ENCODE results near the gene MAGI2.

Gene MAGI2

DNA sequence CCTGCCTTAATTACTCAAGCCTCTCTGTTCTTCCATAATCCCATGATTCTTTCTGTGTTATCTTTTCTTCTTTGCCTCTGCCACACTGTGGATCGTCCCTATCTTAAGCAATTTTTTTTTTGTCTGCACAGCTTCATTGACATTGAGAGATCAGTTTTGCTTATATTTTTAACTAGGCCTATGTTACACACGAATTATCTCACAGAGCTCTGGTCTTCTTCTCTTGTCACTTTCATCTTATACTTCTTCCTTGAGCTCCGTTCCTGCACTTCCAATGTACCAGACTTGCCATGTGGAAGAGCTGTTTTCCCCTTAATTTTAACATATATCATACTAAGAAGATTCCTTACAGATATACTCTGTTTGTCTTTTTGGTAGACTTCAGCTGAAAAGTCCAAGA is 106.1 kb downstream of the MAGI2 start:
- Histone ChIP-seq H2BK120ac (ENCODE audit: low read depth, low read length) (no peak overlapping the region), H3K4me3 (ENCODE audit: insufficient read depth in 1 of 2, low read depth in 1 of 2, low read length in 2 of 2) (no peak overlapping the region), H2AFZ (ENCODE audit: low read depth, low read length) (no peak overlapping the region), H4K8ac (ENCODE audit: low read length) (no peak overlapping the region), H3K4me2 (ENCODE audit: low read length, poor library complexity, severe bottlenecking) (no peak overlapping the region), H3K9me3 (ENCODE audit: control insufficient read depth, low read length) (no peaks in the 10 kb centered on the region), H3K27me3 (ENCODE audit: control insufficient read depth in 1 of 2, insufficient read depth in 1 of 2, low read length in 2 of 2) (no peaks in the 10 kb centered on the region), H3K9ac (ENCODE audit: low read length) (no peak overlapping the region), H4K91ac (ENCODE audit: low read length) (no peak overlapping the region), H3K27ac (ENCODE audit: low read length, poor library complexity, severe bottlenecking) (no peak overlapping the region), H3K4me1 (ENCODE audit: control insufficient read depth, insufficient read depth, low read depth, low read length) (no peaks in the 10 kb centered on the region), H3K18ac (ENCODE audit: low read depth in 1 of 2, low read length in 2 of 2) (no peak overlapping the region), H3K23ac (ENCODE audit: low read length in 2 of 2) (no peak overlapping the region), H2BK5ac (ENCODE audit: low read depth, low read length, poor library complexity, severe bottlenecking) (no peak overlapping the region), H2BK12ac (ENCODE audit: low read length in 2 of 2) (no peak overlapping the region), H3K14ac (ENCODE audit: low read length in 2 of 2) (no peak overlapping the region), H3K79me1 (replicated peaks; ENCODE audit: low read length, poor library complexity, severe bottlenecking) (no peaks in the 10 kb centered on the region), H2BK15ac (ENCODE audit: low read depth, poor library complexity, severe bottlenecking) (no peak overlapping the region), H3K4ac (ENCODE audit: low read depth in 1 of 2, low read length in 2 of 2) (no peak overlapping the region), H3K36me3 (ENCODE audit: control insufficient read depth in 1 of 2, insufficient read depth in 2 of 2, low read depth in 1 of 2, low read length in 2 of 2) (no peaks in the 10 kb centered on the region), H2AK5ac (ENCODE audit: low read length, severe bottlenecking) (no peak overlapping the region)
- DNase-seq: peak; percentile 18
- 26% methylated on average over 3 of the region's 3 CpGs for WGBS

DNA sequence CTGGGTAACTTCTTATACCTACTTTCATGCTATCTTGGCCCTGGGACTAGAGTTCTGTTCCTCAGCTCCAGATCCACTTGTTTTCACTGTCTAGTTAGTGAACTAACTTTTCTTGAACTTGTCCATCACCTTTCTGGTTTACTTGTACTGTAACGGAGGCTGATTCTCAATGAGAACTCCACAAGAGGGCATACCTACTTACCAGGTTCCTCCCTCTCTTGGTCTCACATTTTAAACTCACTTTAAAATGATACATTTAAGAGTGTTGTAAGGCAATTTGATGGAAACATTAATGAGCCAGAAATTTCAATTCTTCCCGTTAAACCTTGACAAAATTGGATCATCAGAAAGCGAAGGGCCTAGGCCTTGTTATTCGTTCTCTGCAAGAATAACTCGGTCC is 111.6 kb downstream of the MAGI2 start:
- no peaks in the 10 kb centered on the region for H3K79me1 ChIP-seq (replicated peaks; ENCODE audit: low read length, poor library complexity, severe bottlenecking)
- H3K4me1 ChIP-seq (ENCODE audit: control insufficient read depth, insufficient read depth, low read depth, low read length): no peaks in the 10 kb centered on the region
- no peak overlapping the region for H2BK5ac ChIP-seq (ENCODE audit: low read depth, low read length, poor library complexity, severe bottlenecking)
- H3K23ac ChIP-seq (ENCODE audit: low read length in 2 of 2): no peak overlapping the region
- no peak overlapping the region for H3K4me2 ChIP-seq (ENCODE audit: low read length, poor library complexity, severe bottlenecking)
- no peak overlapping the region for H4K91ac ChIP-seq (ENCODE audit: low read length)
- no peak overlapping the region for H3K18ac ChIP-seq (ENCODE audit: low read depth in 1 of 2, low read length in 2 of 2)
- H3K9me3 ChIP-seq (ENCODE audit: control insufficient read depth, low read length): no peaks in the 10 kb centered on the region
- no peak overlapping the region for H4K8ac ChIP-seq (ENCODE audit: low read length)
- no peaks in the 10 kb centered on the region for H3K36me3 ChIP-seq (ENCODE audit: control insufficient read depth in 1 of 2, insufficient read depth in 2 of 2, low read depth in 1 of 2, low read length in 2 of 2)
- H2BK120ac ChIP-seq (ENCODE audit: low read depth, low read length): no peak overlapping the region
- no peak for DNase-seq
- no peak overlapping the region for H3K4ac ChIP-seq (ENCODE audit: low read depth in 1 of 2, low read length in 2 of 2)
- H2AFZ ChIP-seq (ENCODE audit: low read depth, low read length): peak overlapping the region; percentile 14
- H3K27ac ChIP-seq (ENCODE audit: low read length, poor library complexity, severe bottlenecking): no peak overlapping the region
- H3K4me3 ChIP-seq (ENCODE audit: insufficient read depth in 1 of 2, low read depth in 1 of 2, low read length in 2 of 2): no peak overlapping the region
- no peak overlapping the region for H2AK5ac ChIP-seq (ENCODE audit: low read length, severe bottlenecking)
- no peak overlapping the region for H3K14ac ChIP-seq (ENCODE audit: low read length in 2 of 2)
- no peak overlapping the region for H3K9ac ChIP-seq (ENCODE audit: low read length)
- no peak overlapping the region for H2BK15ac ChIP-seq (ENCODE audit: low read depth, poor library complexity, severe bottlenecking)
- 98% methylated on average over 4 of the region's 5 CpGs for WGBS
- no peak overlapping the region for H2BK12ac ChIP-seq (ENCODE audit: low read length in 2 of 2)
- H3K27me3 ChIP-seq (ENCODE audit: control insufficient read depth in 1 of 2, insufficient read depth in 1 of 2, low read length in 2 of 2): no peaks in the 10 kb centered on the region

DNA sequence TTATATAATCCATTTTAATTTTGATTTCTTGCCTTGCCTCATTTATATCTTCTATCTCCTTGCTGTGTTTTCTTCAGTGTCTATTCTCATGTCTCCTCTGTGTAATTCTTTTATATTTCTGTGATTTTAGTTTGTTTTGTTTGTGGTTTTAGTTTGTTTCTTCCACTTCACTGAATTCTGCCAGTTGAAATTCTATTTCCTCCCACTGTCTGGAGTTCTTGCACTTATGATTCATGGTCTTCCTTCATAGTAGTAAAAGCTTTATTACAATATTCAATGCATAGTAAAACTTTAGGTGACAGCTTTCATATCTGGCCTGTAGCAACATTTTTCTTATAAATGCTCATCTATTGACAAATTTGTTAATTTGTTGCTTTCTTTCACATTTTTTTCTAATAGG is 113.3 kb downstream of the MAGI2 start:
- Histone ChIP-seq H3K4me2 (ENCODE audit: low read length, poor library complexity, severe bottlenecking) (no peak overlapping the region), H3K4ac (ENCODE audit: low read depth in 1 of 2, low read length in 2 of 2) (no peak overlapping the region), H4K91ac (ENCODE audit: low read length) (no peak overlapping the region), H3K27me3 (ENCODE audit: control insufficient read depth in 1 of 2, insufficient read depth in 1 of 2, low read length in 2 of 2) (no peaks in the 10 kb centered on the region), H2BK5ac (ENCODE audit: low read depth, low read length, poor library complexity, severe bottlenecking) (no peak overlapping the region), H3K9me3 (ENCODE audit: control insufficient read depth, low read length) (no peaks in the 10 kb centered on the region), H3K4me3 (ENCODE audit: insufficient read depth in 1 of 2, low read depth in 1 of 2, low read length in 2 of 2) (no peak overlapping the region), H2BK12ac (ENCODE audit: low read length in 2 of 2) (no peak overlapping the region), H3K4me1 (ENCODE audit: control insufficient read depth, insufficient read depth, low read depth, low read length) (no peaks in the 10 kb centered on the region), H3K36me3 (ENCODE audit: control insufficient read depth in 1 of 2, insufficient read depth in 2 of 2, low read depth in 1 of 2, low read length in 2 of 2) (no peaks in the 10 kb centered on the region), H3K18ac (ENCODE audit: low read depth in 1 of 2, low read length in 2 of 2) (no peak overlapping the region), H2BK15ac (ENCODE audit: low read depth, poor library complexity, severe bottlenecking) (no peak overlapping the region), H2BK120ac (ENCODE audit: low read depth, low read length) (no peak overlapping the region), H4K8ac (ENCODE audit: low read length) (no peak overlapping the region), H3K79me1 (replicated peaks; ENCODE audit: low read length, poor library complexity, severe bottlenecking) (no peaks in the 10 kb centered on the region), H3K27ac (ENCODE audit: low read length, poor library complexity, severe bottlenecking) (no peak overlapping the region), H3K9ac (ENCODE audit: low read length) (no peak overlapping the region), H2AFZ (ENCODE audit: low read depth, low read length) (no peak overlapping the region), H3K14ac (ENCODE audit: low read length in 2 of 2) (no peak overlapping the region), H3K23ac (ENCODE audit: low read length in 2 of 2) (no peak overlapping the region), H2AK5ac (ENCODE audit: low read length, severe bottlenecking) (no peak overlapping the region)
- DNase-seq: no peak

DNA sequence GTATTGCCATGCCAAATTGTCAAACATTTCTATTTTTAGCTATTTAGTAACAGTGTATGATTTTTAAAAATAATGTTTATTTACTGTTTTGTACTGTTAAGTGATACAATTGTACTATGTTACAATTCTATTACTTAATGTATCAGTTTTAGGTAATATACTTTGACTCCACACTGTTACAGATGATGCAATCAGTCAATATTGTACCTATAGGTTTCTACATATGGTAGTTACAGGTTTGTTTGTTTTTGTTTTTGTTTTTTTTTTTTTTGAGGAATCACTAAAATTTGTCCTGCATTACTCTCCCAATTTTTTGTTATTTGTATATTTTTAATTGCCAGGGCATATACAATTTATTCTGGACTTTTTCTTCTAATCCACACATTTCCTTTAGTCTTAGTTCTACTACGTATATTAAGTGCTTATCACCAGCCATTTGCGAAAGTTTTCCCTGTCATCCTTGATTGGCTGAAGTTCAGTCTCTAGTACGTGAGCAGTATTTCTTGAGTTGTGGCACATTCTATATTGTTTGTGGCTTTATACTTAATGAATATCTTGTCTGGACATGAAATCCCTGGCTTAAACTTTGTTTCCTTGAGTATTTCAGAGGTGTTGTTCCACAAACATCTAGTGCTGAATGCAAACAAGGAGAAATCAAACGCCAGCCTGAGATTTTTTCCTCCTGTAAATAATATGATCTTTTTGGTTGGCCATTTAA is 114.1 kb downstream of the MAGI2 start:
- H3K79me1 ChIP-seq (replicated peaks; ENCODE audit: low read length, poor library complexity, severe bottlenecking): no peaks in the 10 kb centered on the region
- no peaks in the 10 kb centered on the region for H3K4me1 ChIP-seq (ENCODE audit: control insufficient read depth, insufficient read depth, low read depth, low read length)
- H3K36me3 ChIP-seq (ENCODE audit: control insufficient read depth in 1 of 2, insufficient read depth in 2 of 2, low read depth in 1 of 2, low read length in 2 of 2): no peaks in the 10 kb centered on the region
- H2AK5ac ChIP-seq (ENCODE audit: low read length, severe bottlenecking): no peak overlapping the region
- no peaks in the 10 kb centered on the region for H3K9me3 ChIP-seq (ENCODE audit: control insufficient read depth, low read length)
- H3K4ac ChIP-seq (ENCODE audit: low read depth in 1 of 2, low read length in 2 of 2): no peak overlapping the region
- no peak overlapping the region for H2BK120ac ChIP-seq (ENCODE audit: low read depth, low read length)
- no peak overlapping the region for H3K27ac ChIP-seq (ENCODE audit: low read length, poor library complexity, severe bottlenecking)
- no peak overlapping the region for H4K8ac ChIP-seq (ENCODE audit: low read length)
- no peak overlapping the region for H3K23ac ChIP-seq (ENCODE audit: low read length in 2 of 2)
- no peak overlapping the region for H4K91ac ChIP-seq (ENCODE audit: low read length)
- no peak for DNase-seq
- no peak overlapping the region for H2BK5ac ChIP-seq (ENCODE audit: low read depth, low read length, poor library complexity, severe bottlenecking)
- WGBS: 100% methylated on average over 4 of the region's 4 CpGs
- H3K14ac ChIP-seq (ENCODE audit: low read length in 2 of 2): no peak overlapping the region
- H3K4me2 ChIP-seq (ENCODE audit: low read length, poor library complexity, severe bottlenecking): no peak overlapping the region
- no peak overlapping the region for H2BK15ac ChIP-seq (ENCODE audit: low read depth, poor library complexity, severe bottlenecking)
- no peak overlapping the region for H3K9ac ChIP-seq (ENCODE audit: low read length)
- no peak overlapping the region for H3K18ac ChIP-seq (ENCODE audit: low read depth in 1 of 2, low read length in 2 of 2)
- H3K27me3 ChIP-seq (ENCODE audit: control insufficient read depth in 1 of 2, insufficient read depth in 1 of 2, low read length in 2 of 2): no peaks in the 10 kb centered on the region
- no peak overlapping the region for H2BK12ac ChIP-seq (ENCODE audit: low read length in 2 of 2)
- no peak overlapping the region for H2AFZ ChIP-seq (ENCODE audit: low read depth, low read length)
- no peak overlapping the region for H3K4me3 ChIP-seq (ENCODE audit: insufficient read depth in 1 of 2, low read depth in 1 of 2, low read length in 2 of 2)
